GM18508 (cell line): ENCODE measurements around the gene KCNQ2.

Source experiments
- ATAC-seq: cut with Tn5 transposase; IDR thresholded peaks from one replicate; pipeline ENCODE4 v1.9.1; 2021; ENCODE audit warnings: moderate number of reproducible peaks; ENCODE audit not compliant: insufficient read depth, unreplicated experiment

KCNQ2 gene

DNA sequence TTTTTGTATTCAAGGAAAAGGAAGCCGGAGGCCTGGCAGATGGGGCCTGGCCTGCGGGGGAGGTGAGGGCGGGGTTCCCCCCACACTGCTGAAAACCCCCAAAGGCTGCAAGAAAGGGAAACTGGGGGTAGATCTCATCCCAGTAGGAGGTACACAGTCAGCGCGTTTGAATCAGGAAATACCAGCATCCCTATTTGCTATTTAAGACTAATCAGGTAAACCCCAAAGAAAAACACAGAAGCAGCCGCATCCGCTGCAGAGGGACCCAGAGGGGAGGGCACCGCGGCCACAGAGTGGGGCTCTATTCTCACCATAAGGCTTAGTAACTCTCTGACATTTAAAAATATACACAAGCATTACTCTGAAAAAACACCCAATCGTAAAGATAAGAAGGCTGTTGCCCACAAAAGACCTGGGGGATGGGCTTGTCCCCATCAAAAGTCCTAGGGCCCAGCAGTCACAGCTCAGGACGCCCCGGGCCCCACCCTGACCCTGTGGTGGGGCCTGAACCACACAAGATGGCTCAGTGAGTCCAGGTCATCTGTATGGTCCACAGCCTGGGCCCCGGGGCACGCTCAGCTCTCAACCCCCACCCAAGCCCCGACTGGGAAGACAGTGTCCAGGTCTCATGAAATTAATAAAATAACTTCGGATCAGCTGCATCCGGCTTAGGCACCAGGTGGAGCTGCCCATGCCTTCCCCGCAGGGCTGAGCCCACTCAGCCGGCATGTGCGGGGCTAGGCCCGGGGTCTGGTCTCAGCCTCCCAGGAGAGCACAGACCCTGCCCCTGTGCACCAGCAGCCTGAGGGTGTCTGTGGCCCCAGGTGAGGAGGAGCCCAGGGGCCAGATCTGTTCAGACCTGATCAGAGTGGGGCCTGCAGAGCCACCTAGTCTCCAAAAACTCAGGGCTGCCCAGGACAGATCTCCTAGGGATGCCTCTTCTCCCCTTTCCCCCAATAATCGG lies 31.0 kb downstream of the KCNQ2 start:
- no peak for ATAC-seq

DNA sequence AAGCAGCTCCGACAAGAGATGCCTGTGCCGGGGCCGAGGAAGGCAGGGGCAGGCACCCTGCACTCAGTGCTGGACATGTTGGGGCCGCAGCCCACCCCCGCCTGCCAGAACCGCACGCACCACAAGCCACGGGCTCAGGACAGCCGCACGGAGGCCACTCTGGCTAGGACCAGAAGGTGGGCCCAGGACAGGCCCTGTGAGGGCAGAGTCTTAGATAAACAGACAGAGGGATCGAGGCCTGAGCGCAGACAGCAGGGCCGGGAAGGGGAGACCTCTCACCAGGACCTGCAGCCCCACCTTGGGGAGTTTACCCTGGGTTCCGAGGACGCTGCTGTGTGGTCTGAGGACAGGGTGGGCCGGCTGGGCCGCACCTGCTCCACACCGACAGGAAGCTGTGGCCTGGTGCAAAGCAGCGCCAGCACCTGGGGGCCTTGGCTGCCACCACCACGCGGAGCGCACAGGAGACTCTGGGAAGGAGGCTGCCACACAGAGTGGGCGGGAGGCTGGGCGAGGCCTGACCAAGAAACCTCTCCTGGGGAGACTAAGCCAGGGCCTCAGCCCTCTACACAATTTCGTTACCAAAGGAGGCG lies 32.0 kb downstream of the KCNQ2 start:
- no peak for ATAC-seq

DNA sequence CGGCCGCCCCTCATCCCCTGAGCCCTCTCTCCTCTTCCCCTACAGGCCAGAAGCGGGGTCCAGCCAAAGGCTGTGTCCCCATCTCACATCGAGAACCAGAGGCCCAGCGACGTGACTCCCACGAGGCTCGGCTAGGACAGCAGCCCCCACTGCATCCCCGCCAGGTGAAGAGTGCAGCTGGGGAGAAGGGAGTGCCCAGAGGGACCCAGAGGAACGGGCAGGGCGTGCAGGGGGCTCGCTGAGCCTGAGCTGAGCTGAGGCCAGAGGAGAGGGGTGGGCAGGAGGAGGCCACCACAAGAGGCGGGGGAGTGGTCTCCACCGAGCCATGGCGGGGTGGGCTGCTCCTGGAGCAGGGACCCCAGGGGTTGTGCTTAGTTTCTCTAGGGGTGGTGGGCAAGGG lies 32.6 kb downstream of the KCNQ2 start:
- ATAC-seq, result no peak

DNA sequence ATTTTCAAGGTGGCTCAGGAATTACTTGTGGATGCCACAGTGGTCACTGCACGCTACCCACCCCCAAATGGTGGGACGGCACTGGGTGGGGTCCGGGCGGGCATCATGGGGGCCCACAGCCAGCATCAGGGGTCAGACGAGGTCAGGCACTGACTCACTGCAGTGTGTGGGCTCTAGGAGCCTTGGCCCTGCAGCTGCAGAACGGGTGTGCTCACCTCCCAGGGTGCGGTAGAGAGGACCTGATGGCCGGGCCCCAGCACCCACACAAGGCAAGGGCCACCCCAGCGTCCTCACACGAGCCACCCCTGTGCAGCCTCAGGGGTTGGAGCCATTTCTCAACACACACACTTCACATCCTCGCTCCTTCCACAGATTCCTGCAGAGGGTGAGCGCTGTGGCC lies 34.3 kb downstream of the KCNQ2 start:
- ATAC-seq, result no peak

DNA sequence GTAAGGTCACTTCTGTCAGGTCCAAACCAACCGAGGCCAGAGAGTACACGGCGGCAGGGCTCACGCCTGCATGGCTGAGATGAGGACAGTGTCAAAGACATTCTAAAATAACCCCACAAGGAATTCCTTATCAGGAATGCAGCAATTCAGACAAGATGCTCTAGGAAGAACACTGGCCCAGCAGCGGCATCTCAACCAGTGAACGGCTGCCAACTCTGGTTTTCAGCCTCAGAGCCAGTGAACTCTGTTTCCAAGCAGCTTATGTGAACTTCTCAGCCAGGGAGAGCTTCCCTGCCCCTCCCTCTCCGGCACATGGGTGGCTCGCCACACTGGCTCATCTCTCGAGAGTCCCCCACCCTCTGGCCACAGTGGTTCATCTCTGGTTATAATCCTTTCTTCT lies 36.9 kb downstream of the KCNQ2 start:
- ATAC-seq, result no peak

DNA sequence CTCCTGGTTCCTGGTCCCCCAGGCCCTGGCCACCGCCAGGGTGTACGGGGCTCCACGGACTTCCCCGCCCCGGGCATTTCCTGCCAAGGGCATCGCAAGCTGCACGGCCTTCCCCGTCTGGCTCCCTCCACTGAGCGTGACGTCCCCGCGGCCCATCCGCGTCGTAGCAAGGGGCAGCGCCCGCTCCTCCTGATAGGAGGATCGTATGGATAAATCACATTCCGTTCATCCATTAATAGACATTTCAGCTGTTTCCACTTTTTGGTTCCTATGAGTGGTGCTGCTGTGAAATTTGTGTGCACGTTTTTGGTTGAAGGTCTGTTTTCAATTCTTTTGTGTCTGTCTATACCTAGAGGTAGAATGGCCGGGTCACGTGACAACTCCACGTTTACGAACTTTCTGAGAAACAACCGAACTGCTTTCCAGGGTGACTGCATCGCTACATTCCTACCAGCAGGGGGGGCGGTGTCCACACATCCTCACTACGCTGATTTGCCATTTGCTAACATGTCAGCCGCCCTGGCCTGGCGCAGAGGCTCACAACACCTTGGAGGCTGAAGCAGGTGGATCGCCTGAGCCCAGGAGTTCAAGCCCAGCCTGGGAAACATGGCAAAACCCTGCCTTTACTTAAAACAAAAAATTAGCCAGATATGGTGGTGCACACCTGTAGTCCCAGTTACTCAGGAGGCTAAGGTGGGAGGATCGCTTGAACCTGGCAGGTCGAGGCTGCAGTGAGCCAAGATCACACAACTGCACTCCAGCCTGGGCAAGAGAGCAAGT lies 37.7 kb downstream of the KCNQ2 start:
- no peak for ATAC-seq

DNA sequence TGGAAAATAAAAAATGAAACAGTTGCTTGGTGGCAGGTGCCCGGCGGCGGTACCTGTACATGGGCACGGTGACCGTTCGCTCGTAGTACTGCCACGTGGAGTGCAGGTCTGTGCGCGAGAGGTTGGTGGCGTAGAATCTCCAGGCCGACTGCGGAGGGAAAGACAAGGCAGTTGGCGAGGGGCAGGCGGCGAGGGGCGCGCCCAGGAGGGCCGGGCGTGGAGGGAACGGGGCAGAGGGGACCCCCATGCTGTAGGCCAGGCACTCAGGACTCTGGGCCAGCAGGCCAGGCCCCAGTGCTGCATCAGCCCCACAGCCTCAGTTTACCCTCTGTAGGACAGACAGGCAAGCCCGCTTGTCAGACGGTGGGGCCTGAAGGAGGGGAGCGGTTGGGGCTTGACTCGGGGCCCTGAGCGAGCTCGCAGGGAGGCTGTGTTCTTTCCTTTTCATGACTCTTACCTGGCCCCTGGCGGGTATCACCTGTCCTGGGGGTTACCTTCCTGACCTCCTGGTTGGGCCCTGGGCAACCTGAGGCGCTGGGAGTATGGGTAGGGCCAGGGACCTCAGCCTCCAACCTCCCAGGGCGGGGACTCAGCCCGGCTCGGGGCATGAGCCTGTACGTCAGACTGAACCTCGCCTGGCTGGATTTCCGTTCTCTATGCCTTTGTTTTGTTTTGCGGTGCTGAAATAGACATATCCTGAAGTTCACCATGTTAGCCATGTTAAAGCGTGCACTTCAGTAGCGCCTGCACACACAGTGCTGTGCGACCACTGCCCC lies 38.5 kb downstream of the KCNQ2 start:
- ATAC-seq, result no peak

DNA sequence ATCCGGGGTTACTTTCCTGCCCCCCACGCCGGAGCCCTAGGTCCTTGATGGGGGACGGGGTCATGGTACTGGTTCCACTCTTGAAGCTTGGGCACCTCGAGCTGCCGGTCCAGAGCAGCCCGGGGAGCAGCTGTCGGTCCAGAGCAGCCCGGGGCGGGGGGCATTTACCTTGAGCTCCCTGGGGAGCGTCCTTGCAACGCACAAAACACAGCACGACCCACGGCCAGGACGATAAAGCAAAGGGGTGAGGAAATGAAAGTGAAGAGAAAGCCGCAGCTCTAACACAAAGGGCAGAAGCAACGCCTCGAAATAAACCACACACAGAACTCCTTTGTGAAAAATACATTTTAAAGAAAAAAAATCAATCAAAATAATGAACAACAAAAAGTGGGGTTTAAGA lies 39.1 kb downstream of the KCNQ2 start:
- no peak for ATAC-seq

DNA sequence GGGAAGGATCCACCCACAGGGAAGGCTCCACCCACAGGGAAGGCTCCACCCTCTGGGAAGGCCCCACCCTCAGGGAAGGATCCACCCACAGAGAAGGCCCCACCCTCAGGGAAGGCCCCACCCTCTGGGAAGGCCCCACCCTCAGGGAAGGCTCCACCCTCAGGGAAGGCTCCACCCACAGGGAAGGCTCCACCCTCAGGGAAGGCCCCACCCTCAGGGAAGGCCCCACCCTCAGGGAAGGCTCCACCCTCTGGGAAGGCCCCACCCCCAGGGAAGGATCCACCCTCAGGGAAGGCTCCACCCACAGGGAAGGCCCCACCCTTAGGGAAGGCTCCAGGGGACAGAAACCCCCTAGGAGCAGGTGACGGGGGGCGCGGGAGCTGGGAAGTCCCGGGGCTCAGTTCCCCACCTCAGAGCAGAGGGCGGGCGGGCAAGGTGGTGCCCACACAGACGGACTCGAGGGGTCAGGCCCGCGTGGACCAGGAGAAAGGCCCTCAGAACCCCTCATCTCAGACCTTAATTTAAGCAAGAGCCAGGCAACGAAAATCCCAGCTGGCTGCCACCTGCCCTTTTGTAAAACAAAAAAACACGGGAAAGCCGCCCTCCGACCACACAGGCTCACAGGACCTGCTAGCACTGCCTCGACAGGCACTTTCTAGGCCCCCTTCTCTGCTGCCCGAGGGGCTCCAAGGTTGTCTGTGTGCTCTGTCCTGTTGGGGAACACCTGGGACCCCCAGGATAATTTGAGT lies 39.7 kb downstream of the KCNQ2 start:
- no peak for ATAC-seq

DNA sequence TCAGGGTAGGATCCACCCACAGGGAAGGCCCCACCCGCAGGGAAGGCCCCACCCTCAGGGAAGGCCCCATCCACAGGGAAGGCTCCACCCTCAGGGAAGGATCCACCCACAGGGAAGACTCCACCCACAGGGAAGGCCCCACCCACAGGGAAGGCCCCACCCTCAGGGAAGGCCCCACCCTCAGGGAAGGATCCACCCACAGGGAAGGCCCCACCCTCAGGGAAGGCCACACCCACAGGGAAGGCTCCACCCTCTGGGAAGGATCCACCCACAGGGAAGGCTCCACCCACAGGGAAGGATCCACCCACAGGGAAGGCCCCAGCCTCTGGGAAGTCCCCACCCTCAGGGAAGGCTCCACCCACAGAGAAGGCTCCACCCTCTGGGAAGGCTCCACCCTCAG lies 40.5 kb downstream of the KCNQ2 start:
- ATAC-seq, result no peak

DNA sequence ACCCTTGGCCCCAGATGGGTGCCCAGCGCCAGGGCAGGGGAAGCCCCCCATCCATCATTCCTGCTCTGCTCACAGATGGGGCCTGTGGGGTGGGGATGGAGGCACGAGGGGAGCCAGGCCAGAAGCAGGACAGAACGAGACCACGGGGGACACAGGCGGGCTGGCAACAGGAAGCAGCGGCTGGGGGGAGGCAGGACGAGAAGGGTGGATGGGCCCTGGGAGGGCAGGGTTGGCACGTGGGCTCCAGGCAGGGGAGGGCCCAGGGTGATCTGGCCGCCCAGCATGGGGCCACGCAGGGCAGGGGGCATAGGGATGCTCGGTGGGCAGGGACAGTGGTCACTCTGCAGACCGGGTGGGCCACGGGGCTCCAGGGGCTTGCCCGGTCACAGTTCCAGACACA lies 41.6 kb downstream of the KCNQ2 start:
- ATAC-seq, result no peak

DNA sequence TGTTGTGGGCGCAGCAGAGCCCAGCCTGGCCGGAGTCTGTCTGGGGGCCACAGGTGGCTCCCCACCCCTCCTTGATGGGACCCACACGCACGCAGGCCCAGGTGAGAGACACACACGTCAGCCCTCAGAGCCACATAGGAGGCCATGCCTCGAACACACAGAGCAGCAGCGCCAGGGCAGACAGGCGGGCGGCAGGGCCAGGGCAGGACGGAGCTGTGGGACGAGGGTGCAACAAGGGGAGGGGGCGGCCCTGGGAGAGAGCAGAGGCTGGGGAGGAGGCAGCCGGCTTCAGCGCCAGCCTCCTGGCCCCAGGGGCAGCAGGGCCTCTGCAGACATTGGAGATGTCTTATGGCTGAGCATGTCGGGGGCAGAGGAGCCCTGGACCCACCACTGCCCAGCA lies 42.5 kb downstream of the KCNQ2 start:
- ATAC-seq, result no peak

DNA sequence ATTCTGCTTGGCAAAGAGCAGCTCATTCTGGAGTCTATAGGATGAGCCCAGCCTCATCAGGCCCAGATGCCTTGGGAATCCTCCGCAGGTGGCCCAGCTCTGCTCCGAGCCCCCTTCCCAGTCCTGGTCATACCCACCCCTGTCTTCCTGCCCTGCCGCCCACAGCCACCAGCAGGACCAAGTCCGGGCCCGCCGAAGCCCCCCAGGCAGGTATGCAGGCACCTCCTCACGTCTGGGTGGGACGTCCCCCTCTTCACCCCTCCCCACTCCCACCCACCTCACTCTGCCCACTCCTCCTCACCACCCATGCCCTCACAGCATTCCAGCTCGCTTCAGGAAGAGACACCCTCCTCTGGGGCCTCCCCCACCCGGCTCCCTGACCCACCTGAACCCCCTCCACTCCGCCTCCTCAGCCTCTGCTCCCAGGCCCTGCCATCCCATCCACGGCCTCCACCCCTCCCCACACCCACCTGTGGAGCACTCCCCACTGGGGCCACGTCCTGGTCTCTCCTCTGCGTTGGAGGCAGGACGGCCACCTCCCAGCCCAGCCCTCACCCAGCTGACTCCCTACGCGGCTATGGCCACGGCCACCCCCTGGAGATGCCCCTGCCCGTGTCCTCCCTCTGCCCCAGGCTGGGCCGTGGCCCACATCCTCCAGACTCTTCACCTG lies 43.4 kb downstream of the KCNQ2 start:
- no peak for ATAC-seq

DNA sequence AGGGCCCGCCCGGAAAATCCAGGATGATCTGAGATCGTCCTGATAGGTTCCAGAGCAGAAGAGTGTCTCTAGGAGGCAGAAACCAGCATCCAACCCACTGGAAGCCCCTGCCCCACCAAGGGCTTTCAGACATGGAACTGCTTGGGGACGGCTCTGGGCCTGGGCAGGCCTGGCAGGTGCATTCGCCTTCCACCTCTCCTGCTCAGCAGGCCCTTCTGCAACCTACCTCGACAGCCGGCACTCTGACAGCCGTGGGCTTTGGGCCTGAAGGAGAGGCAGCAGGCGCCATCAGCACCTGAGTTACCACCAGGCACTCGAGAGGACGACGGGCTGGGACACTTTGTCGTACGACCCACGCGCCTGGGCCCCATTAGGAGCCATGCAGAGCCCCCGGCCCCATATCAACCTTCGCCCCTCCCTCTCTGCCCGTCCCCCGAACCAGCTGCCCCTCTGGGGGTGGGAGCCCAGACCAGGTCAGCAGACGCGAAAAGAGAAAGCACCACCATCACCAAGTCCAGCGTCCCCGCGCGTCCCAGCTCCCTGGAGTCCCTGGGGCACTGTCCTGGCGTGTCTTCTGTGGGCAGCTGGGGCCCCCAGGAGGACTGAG lies 44.6 kb downstream of the KCNQ2 start:
- ATAC-seq, result no peak

DNA sequence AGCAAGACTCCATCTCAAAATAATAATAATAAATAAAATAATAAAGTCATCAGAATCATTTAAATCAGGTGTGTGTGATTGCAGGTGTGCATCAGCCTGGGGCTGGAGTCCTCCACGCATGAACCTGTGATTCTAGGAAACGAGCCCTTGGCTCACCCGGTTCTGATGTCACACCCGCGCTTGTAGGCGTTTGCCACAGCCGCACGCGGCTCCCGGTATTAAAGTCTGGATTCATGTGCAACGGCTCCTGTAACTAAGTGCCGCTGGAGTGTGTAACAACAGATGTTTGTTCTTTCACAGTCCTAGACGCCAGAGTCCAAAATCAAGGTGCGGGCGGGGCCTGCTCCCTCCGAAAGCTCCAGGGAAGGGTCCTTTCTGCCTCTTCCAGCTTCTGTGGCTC lies 45.2 kb downstream of the KCNQ2 start:
- ATAC-seq, result no peak

DNA sequence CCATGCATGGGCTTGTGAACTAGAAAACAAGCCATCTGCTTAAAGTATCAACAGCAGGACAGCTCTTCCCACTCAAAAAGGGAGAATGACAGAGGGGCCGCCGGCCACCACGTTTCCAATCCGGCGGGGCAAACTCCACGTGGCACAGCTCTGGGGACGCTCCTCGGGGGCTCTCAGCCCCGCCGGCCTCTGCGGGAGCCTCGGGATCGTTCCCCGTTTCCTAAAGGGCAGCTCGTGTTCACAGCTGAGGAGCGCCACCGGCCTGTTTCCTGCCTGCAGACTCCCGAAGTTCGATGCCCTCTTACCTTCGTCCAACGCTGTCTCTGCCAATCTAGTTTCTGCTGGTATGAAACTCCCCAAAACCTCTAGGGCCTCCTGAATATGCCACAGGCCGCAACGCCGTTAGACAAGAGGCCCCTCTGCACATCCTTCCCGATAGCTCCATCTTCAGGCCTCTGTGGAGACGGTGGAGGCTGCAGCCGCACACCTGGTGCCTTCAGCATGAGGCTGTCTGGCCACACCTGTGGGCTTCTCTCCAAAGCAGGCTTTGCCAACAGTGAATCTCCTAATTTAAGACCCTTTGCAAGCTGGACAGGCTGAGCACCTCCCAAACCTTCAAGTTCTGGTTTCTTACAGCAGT lies 46.5 kb downstream of the KCNQ2 start:
- ATAC-seq, result no peak

DNA sequence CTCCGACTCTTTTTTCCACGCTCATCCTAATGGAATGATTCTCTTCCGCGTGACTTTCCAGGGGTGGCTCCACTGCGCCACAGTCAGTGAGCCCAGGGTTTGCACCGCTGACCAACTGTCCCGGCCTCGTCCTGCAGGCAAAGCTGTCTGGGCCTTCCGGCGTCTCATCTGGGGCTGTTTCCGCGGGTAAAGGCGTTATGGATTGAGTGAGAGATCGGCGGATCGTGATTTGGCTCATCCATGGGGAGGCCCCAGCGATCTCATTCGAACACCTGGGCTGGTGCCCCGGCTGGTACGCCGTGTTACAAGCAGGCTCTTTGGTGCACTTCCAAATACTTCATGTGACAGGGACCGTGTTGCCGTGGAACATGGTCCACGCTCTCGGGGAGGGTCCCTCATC lies 47.8 kb downstream of the KCNQ2 start:
- ATAC-seq, result no peak

DNA sequence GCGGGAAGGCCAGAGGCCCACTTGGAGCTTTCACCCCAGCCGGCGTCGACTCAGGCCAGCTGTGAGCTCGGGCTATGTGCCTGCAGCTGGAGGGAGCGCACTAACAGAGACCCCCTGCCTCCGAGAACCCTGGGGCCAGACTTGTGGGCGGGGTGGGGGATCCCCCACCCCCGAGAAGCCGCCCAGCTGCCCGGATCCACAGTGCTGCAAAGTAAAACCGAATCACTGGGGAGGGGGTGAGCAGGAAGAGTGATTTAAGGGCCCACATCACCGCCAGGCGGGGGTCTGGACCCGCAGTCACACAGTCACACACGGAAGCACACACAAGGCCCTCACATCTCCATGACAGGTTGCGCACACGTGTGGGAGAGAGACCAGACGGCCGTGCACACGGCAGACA lies 48.7 kb downstream of the KCNQ2 start:
- ATAC-seq, result no peak
